Mucosa of rectum (tissue), 2 donors: Measurements from ENCODE around the gene PFN2.
"Not testable (repeated sequence)": the region's sequence is repeated elsewhere in the genome, so short reads cannot be mapped to it uniquely, and the experiment has no call there.

Experiments used
- H3K27ac ChIP-seq, 2 donors: one replicate each; pipeline ENCODE4 v1.7.0; 2013; ENCODE audit warnings: inconsistent platforms in 2 of 2, low read depth in 2 of 2, low read length in 2 of 2
- H3K27me3 ChIP-seq, 2 donors: one replicate each; pipeline ENCODE4 v1.7.0; 2013; ENCODE audit warnings: low read length in 2 of 2; ENCODE audit not compliant: control insufficient read depth in 2 of 2, insufficient read depth in 2 of 2
- H3K36me3 ChIP-seq, 2 donors: one replicate each; pipeline ENCODE4 v1.7.0; 2013; ENCODE audit warnings: low read length in 2 of 2; ENCODE audit not compliant: control insufficient read depth in 2 of 2, insufficient read depth in 2 of 2
- H3K4me1 ChIP-seq, 2 donors: one replicate each; pipeline ENCODE4 v1.7.0; 2013; ENCODE audit warnings: low read length in 2 of 2, mild to moderate bottlenecking in 1 of 2; ENCODE audit not compliant: control insufficient read depth in 2 of 2, insufficient read depth in 2 of 2
- H3K4me3 ChIP-seq, 2 donors: one replicate each; pipeline ENCODE4 v1.7.0; 2013; ENCODE audit warnings: low read length in 2 of 2
- H3K9ac ChIP-seq, 2 donors: one replicate each; pipeline ENCODE4 v1.7.0; 2013; ENCODE audit warnings: low read length in 2 of 2, low read depth in 1 of 2, mild to moderate bottlenecking in 1 of 2
- H3K9me3 ChIP-seq, 2 donors: one replicate each; pipeline ENCODE4 v1.7.0; 2013; ENCODE audit warnings: low read length in 2 of 2; ENCODE audit not compliant: control insufficient read depth in 2 of 2
- donor health status: healthy.
- donor health status: Normal muscosa, but diverticular disease.

The PFN2 gene

GRCh38 chr3:149949181-149949580, 21.5 kb downstream of the PFN2 start:
- no peak overlapping the region for H3K4me3 ChIP-seq
- H3K4me1 ChIP-seq = no peaks in the 10 kb centered on the region
- no peaks in the 10 kb centered on the region for H3K9me3 ChIP-seq
- no peak overlapping the region for H3K9ac ChIP-seq
- H3K36me3 ChIP-seq = no peaks in the 10 kb centered on the region
- H3K27ac ChIP-seq = no peak overlapping the region
- H3K27me3 ChIP-seq = no peaks in the 10 kb centered on the region

DNA sequence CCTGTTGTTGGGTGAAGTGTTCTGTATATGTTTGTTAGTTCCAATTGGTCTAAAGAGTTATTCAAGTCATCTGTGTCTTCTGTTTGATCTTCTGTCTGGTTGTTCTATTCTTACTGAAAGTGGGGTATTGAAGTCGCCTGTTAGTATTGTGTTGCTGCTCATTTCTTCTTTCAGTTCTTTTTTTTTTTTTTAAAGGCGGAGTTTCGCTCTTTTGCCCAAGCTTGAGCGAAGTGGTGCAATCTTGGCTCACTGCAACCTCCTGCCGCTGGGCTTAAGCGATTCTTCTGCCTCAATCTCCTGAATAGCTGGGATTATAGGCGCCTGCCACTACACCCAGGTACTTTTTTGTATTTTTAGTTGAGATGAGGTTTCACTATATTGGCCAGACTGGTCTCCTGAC, 23.5 kb downstream of the PFN2 start:
- Histone ChIP-seq H3K4me1 (no peaks in the 10 kb centered on the region), H3K36me3 (no peaks in the 10 kb centered on the region), H3K4me3 (no peak overlapping the region), H3K9me3 (no peaks in the 10 kb centered on the region), H3K27me3 (no peaks in the 10 kb centered on the region), H3K9ac (no peak overlapping the region), H3K27ac (no peak overlapping the region)

DNA sequence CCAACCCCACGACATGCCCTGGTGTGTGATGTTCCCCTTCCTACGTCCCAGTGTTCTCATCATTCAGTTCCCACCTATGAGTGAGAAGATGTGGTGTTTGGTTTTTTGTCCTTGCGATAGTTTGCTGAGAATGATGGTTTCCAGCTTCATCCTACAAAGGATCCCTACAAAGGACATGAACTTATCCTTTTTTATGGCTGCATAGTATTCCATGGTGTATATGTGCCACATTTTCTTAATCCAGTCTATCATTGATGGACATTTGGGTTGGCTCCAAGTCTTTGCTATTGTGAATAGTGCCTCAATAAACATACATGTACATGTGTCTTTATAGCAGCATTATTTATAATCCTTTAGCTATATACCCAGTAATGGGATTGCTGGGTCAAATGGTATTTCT, 26.7 kb downstream of the PFN2 start:
- H3K9ac ChIP-seq, H3K36me3 ChIP-seq, H3K27me3 ChIP-seq, H3K27ac ChIP-seq, H3K4me3 ChIP-seq, H3K4me1 ChIP-seq, H3K9me3 ChIP-seq: not testable (repeated sequence)

DNA sequence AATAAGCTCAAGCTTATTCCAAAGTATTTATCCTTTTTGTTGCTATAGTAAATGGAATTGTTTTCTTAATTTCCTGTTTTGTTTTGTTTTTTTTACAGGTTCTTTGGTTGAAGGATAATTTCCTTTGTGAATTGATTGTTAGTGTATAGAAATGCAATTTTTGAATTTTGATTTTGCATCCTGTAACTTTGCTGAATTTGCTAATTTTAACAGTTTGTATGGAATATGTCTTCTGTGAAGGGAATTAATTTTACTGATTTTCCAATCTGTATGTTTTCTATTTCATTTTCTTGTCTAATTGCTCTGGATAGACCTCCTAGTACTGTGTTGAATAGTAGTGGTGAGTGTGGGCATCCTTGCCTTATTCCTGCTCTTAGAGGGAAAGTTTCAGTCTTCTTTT, 28.3 kb downstream of the PFN2 start:
- no peak overlapping the region for H3K27ac ChIP-seq
- no peak overlapping the region for H3K4me3 ChIP-seq

GRCh38 chr3:149941946-149942345, 28.7 kb downstream of the PFN2 start:
- Histone ChIP-seq H3K9ac (no peak overlapping the region), H3K27me3 (no peaks in the 10 kb centered on the region), H3K27ac (no peak overlapping the region), H3K36me3 (no peaks in the 10 kb centered on the region), H3K4me1 (no peaks in the 10 kb centered on the region), H3K4me3 (no peak overlapping the region), H3K9me3 (no peaks in the 10 kb centered on the region)

More for the DNA sequence above, 28.3 kb downstream of the PFN2 start:
- Histone ChIP-seq H3K36me3 (no peaks in the 10 kb centered on the region), H3K9me3 (no peaks in the 10 kb centered on the region), H3K9ac (no peak overlapping the region), H3K4me1 (no peaks in the 10 kb centered on the region), H3K27me3 (no peaks in the 10 kb centered on the region)

- Histone ChIP-seq H3K9ac (no peak overlapping the region), H3K4me1 (no peaks in the 10 kb centered on the region), H3K36me3 (no peaks in the 10 kb centered on the region), H3K4me3 (no peak overlapping the region), H3K27me3 (no peaks in the 10 kb centered on the region), H3K9me3 (no peaks in the 10 kb centered on the region), H3K27ac (no peak overlapping the region)
Observed at GRCh38 chr3:149941186-149941585, 29.5 kb downstream of the PFN2 start.

GRCh38 chr3:149938392-149939055, 32.2 kb downstream of the PFN2 start:
- not testable (repeated sequence) for H3K36me3 ChIP-seq, H3K9me3 ChIP-seq, H3K9ac ChIP-seq, H3K27me3 ChIP-seq, H3K27ac ChIP-seq, H3K4me1 ChIP-seq, H3K4me3 ChIP-seq

GRCh38 chr3:149936812-149937230, 33.9 kb downstream of the PFN2 start:
- Histone ChIP-seq H3K4me1 (no peaks in the 10 kb centered on the region), H3K4me3 (no peak overlapping the region), H3K36me3 (peaks cover 0 to 6% of the 10 kb centered on the region in 2 donors), H3K27ac (no peak overlapping the region), H3K27me3 (no peaks in the 10 kb centered on the region), H3K9ac (no peak overlapping the region), H3K9me3 (no peaks in the 10 kb centered on the region)

GRCh38 chr3:149934524-149934923, 36.2 kb downstream of the PFN2 start:
- no peaks in the 10 kb centered on the region for H3K4me1 ChIP-seq
- H3K27ac ChIP-seq = no peak overlapping the region
- peaks cover 0 to 6% of the 10 kb centered on the region in 2 donors for H3K36me3 ChIP-seq
- H3K27me3 ChIP-seq = no peaks in the 10 kb centered on the region
- H3K9me3 ChIP-seq = no peaks in the 10 kb centered on the region
- H3K4me3 ChIP-seq = no peak overlapping the region
- no peak overlapping the region for H3K9ac ChIP-seq

- no peaks in the 10 kb centered on the region for H3K9me3 ChIP-seq
- no peak overlapping the region for H3K27ac ChIP-seq
- no peak overlapping the region for H3K4me3 ChIP-seq
- H3K27me3 ChIP-seq = no peaks in the 10 kb centered on the region
- no peaks in the 10 kb centered on the region for H3K4me1 ChIP-seq
- no peak overlapping the region for H3K9ac ChIP-seq
- H3K36me3 ChIP-seq = peaks cover 0 to 6% of the 10 kb centered on the region in 2 donors
Observed at GRCh38 chr3:149933858-149934257, 36.8 kb downstream of the PFN2 start.

DNA sequence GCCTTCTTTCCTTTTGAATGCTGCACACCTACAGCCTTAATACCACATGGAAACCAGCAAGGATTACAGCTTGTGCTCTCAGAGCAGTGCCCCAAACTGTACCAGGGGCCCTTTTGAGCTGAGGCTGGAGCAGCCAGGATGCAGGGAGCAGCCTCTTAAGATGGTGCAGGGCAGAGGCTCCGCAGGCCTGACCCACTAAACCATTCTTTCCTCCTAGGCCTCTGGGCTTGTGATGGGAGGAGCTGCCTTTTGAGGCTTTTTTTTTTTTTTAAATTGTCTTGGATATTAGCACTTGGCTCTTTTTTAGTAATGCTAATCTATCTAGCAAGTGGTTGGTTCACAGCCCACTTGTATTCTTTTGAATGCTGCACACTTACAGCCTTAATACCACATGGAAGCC, 37.7 kb downstream of the PFN2 start:
- no peak overlapping the region for H3K4me3 ChIP-seq
- no peaks in the 10 kb centered on the region for H3K4me1 ChIP-seq
- no peak overlapping the region for H3K27ac ChIP-seq
- H3K27me3 ChIP-seq = no peaks in the 10 kb centered on the region
- peaks cover 0 to 6% of the 10 kb centered on the region in 2 donors for H3K36me3 ChIP-seq
- no peaks in the 10 kb centered on the region for H3K9me3 ChIP-seq
- H3K9ac ChIP-seq = no peak overlapping the region
